CD4-positive, alpha-beta T cell treated with Interleukin-6 at 100 ng/mL for 8 hours (primary cell): ENCODE measurements around the gene ZNF134.

Source experiments
- DNase-seq: peaks from one replicate; pipeline ENCODE4 v3.0.0-alpha.2; 2020; ENCODE audit warnings: mixed read lengths, low spot score

ZNF134 gene

DNA sequence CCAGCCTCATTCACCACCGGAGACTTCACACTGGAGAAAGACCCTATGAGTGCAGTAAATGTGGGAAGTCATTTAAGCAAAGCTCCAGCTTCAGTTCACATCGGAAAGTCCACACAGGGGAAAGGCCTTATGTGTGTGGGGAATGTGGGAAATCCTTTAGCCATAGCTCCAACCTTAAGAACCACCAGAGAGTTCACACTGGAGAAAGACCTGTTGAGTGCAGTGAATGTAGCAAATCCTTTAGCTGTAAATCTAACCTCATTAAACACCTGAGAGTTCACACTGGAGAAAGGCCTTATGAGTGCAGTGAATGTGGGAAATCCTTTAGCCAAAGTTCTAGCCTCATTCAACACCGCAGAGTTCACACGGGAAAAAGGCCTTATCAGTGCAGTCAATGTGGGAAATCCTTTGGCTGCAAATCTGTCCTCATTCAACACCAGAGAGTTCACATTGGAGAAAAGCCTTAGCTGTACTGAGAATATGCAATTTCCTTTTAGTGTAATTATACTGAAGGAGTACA lies 27.7 kb downstream of the ZNF134 start:
- DNase-seq = no peak

DNA sequence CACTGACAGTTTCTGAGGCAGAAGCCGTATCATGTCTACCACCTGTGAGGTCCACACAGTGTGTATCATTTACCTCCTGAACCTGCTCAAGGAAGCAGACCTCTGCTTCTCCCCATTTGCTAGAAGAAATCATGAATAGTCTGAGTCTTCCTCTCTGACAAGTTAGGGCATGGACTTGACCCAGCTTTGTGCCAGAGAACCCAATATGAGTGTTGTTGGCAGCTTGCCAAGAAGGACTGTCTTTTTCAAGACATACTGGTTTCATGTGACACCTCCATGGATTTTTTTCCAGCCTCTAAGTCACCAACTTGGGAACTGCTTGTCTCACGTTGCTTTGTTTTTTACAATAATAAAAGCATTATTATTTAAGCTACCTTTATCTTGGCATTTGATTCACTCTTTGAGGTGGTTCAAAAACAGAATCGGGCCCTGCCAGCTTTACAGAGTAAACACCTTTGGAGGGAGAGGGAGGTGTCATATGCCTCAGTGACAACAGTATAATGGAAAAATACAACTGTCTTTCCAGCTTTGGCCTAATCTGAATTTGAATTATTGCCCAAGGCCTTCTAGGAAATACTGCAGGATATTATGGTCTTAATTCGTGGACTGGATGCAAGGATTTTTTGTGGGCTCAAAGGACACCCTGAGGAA lies 28.5 kb downstream of the ZNF134 start:
- no peak for DNase-seq

GRCh38 chr19:57643734-57644133 lies 29.7 kb downstream of the ZNF134 start:
- DNase-seq = no peak

DNA sequence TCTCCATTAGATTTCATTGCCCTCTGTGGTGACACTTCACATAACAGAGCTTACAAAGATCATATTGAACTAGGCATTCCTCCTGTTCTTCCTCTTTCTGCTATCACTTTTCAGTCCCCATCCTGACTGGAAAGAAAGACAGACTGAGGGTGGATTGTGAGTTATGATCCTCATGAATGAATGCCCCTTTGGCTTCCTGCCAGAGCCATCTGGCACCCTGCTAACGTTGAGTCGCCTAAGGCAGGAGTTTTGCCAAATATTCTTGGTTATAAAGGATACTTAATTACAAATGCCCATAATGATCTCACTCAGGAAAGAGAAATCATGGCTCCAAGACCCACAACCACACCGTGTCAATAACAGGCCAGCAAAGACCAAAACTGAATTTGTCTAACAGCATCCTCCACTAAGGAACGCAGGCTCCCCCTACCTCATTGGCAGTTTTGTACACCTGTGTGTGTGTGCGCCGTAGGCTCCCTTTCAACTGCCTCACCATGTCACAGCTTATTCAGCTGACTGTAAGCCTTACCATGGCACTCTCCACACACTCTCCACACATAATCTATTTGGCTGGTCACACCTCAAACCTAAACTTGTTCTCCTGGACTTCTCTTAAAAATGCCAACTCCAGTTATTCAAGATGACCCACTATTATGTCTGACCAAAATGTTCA lies 34.4 kb downstream of the ZNF134 start:
- no peak for DNase-seq

- no peak for DNase-seq
Measured at GRCh38 chr19:57651654-57651996, 37.6 kb downstream of the ZNF134 start.

DNA sequence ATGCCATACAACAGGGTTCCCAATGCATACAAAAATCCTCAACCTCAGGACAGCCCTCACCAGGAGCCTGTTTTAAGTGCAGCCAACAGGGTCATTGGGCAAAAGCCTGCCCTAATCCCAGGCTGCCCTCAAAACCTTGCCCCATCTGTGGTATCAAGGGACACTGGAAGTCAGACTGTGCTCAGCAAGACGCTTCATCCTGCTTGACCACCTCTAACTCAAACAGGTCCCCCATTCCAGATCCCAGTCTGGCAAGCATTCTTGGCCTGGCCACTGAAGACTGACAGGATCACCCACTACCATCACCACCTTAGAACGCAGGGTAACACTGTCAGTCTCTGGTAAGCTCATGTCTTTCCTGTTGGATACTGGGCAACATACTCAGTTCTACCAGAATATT lies 39.6 kb downstream of the ZNF134 start:
- DNase-seq = no peak

- no peak for DNase-seq
Measured at GRCh38 chr19:57655443-57655842, 41.4 kb downstream of the ZNF134 start.

- no peak for DNase-seq
Measured at GRCh38 chr19:57656346-57656745, 42.3 kb downstream of the ZNF134 start.

- no peak for DNase-seq
Measured at GRCh38 chr19:57664269-57665127, 50.5 kb downstream of the ZNF134 start.

DNA sequence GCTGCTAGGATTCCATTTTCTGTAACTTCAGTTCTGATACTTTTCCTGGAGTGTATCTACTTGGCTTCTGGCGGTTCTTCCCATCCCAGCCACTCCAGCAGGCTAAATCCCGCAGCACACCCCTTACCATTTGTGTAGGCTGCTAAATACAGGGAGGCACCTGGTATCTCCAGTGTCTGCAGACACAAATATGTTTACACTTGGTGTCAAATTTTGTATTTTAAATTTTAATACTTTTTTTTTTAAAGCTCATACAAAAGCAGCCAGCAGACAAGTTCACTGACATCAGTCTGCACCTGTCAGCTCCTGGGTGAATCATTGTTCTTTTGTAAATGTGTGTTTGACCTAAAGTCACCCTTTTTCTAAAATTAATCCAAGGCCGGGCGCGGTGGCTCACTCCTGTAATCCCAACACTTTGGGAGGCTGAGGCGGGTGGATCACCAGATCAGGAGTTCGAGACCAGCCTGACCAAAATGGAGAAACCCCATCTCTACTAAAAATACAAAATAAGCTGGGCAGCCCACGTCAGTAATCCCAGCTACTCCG lies 51.3 kb downstream of the ZNF134 start:
- no peak for DNase-seq

DNA sequence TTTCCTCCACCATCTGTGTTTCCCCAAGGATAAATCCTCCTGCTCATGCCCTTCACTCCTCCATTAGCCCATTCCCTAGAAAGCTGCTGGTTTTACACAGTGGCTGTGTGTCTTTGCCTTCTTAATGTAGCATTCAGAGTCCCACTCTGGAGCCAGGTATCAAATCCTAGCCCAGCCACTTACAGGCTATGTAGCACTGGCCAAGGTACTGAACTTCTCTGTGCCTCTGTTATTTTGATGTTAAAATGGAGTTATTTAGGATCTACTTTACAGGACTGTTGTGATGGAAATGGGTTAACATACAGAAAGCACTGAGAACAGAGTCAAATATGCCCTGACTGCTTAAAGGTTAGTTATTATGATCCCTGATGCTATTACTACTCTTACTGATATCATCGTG lies 53.2 kb downstream of the ZNF134 start:
- no peak for DNase-seq

- DNase-seq = no peak
Measured at GRCh38 chr19:57668635-57669034, 54.6 kb downstream of the ZNF134 start, which contains the start of gene ZSCAN4. TSS of gene ZSCAN4 (plus strand) at chr19:57668935. CDS start at chr19:57676146, 7,211 bp downstream.

DNA sequence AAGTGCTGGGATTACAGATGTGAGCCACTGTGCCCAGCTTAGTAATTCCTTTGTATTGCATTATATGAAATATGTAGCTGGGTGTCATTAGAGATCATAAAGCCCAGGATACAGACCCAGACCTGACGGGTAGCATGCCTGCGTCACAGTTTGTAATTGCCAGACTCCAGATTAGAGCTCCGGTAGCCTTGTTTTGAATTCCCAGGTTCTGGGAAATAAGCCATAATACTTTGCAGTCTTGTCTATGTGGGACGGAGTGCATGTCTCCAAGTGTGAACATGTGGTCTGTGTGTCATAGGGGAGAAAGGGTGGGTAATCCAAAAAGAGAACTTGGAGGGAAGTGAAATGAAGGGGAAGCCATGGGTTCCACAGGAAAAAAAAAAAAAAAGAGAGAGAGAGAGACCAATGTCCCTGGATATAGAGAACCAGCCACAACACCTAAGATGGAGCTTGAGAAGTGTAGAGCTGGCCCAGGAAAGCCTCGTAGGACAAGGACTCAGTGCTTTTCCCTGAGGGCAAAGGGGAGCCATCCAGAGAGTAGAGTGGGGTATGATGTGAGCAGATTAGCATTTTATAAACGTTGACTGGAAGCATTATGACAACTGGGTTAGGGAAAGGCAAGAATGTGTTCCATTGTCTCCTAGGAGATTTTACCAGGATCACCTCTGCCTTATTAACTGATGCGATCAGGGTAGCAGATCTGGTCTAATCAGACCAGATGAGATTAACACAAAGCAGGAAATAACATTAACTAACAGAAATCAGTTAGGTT lies 57.3 kb downstream of the ZNF134 start:
- no peak for DNase-seq

DNA sequence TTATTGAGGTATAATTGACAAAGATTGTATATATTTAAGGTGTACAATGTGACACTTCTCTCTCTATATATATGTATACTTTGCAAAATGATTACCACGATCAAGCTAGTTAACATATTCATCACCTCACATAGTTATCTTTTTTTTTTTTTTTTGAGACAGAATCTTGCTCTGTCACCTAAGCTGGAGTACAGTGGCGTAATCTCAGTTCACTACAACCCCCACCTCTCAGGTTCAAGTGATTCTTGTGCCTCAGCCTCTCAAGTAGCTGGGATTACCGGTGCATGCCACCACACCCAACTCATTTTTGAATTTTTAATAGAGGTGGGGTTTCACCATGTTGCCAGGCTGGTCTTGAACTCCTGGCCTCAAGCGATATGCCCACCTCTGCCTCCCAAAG lies 58.4 kb downstream of the ZNF134 start:
- no peak for DNase-seq
